Neural cell (in vitro differentiated cells): Measurements from ENCODE around the gene BTBD9. TPM values are rescaled to one million over a fixed set of nuclear protein-coding genes. Genes with fewer than 3 reads are reported as not detected.

Source experiments
- H2AFZ ChIP-seq: fragments of 200-600, 300-800 bp; sonication (generic), shearing (Covaris generic); 2 replicates; pipeline ENCODE4 v1.6.0; 2014; ENCODE audit warnings: low read depth, mild to moderate bottlenecking, antibody characterized with exemption, low read length, moderate library complexity
- H3F3A ChIP-seq: fragments of 200-600 bp; shearing (Covaris generic); 2 replicates; pipeline ENCODE4 v1.6.1; 2016; ENCODE audit warnings: mild to moderate bottlenecking, moderate library complexity, mixed read lengths, antibody characterized with exemption, low read length; ENCODE audit not compliant: insufficient read depth, poor library complexity, severe bottlenecking
- H3K27ac ChIP-seq: fragments of 200-600, 300-800 bp; sonication (generic), shearing (Covaris generic); 2 replicates; pipeline ENCODE4 v1.5.1; 2014; ENCODE audit warnings: mild to moderate bottlenecking, low read length, moderate library complexity
- H3K27me3 ChIP-seq: fragments of 300-800, 200-600 bp; sonication (generic), shearing (Covaris generic); 2 replicates; pipeline ENCODE4 v1.6.0; 2014; ENCODE audit warnings: mild to moderate bottlenecking, low read depth, low read length, moderate library complexity; ENCODE audit not compliant: insufficient read depth
- H3K36me3 ChIP-seq: fragments of 300-800, 200-600 bp; sonication (generic), shearing (Covaris generic); 2 replicates; pipeline ENCODE4 v1.5.1; 2014; ENCODE audit warnings: mild to moderate bottlenecking, antibody characterized with exemption, low read length, moderate library complexity; ENCODE audit not compliant: insufficient read depth
- H3K4me2 ChIP-seq: fragments of 300-800, 200-600 bp; sonication (generic), shearing (Covaris generic); 2 replicates; pipeline ENCODE4 v1.6.0; 2014; ENCODE audit warnings: mild to moderate bottlenecking, low read length
- H3K4me3 ChIP-seq: fragments of 300-800, 200-600 bp; sonication (generic), shearing (Covaris generic); 2 replicates; pipeline ENCODE4 v1.5.1; 2014; ENCODE audit warnings: mild to moderate bottlenecking, low read length, moderate library complexity
- H3K79me2 ChIP-seq: fragments of 200-600 bp; shearing (Covaris generic); replicated peaks from 2 replicates; pipeline ENCODE4 v1.6.0; 2014; ENCODE audit warnings: mild to moderate bottlenecking, low read length, moderate library complexity; ENCODE audit not compliant: insufficient read depth
- H3K9ac ChIP-seq: fragments of 300-800, 200-600 bp; sonication (generic), shearing (Covaris generic); 2 replicates; pipeline ENCODE4 v1.6.1; 2016; ENCODE audit warnings: mild to moderate bottlenecking, low read length, mixed read lengths
- H3K9me2 ChIP-seq: fragments of 200-600 bp; shearing (Covaris generic); 2 replicates; pipeline ENCODE4 v1.6.1; 2016; ENCODE audit warnings: mild to moderate bottlenecking, low read length, mixed read lengths; ENCODE audit not compliant: insufficient read depth
- H3K9me3 ChIP-seq: fragments of 200-600, 300-800 bp; sonication (generic), shearing (Covaris generic); 2 replicates; pipeline ENCODE4 v1.6.1; 2016; ENCODE audit warnings: mild to moderate bottlenecking, mixed run types, low read length, moderate library complexity, mixed read lengths
- H4K20me1 ChIP-seq: fragments of 200-600 bp; shearing (Covaris generic); 2 replicates; pipeline ENCODE4 v1.6.1; 2016; ENCODE audit warnings: mild to moderate bottlenecking, mixed run types; ENCODE audit not compliant: insufficient read depth
- EP300 ChIP-seq: fragments of 450-650 bp; conservative IDR thresholded peaks from 2 replicates; pipeline ENCODE4 v1.6.1; 2014; ENCODE audit warnings: antibody characterized with exemption, mild to moderate bottlenecking, moderate library complexity; ENCODE audit not compliant: poor library complexity, severe bottlenecking
- EZH2 ChIP-seq: fragments of 200-600, 300-800 bp; shearing (Covaris generic), sonication (generic); IDR thresholded peaks from 2 replicates; pipeline ENCODE4 v1.6.1; 2014; ENCODE audit warnings: antibody characterized with exemption, low read length, borderline replicate concordance, mild to moderate bottlenecking; ENCODE audit not compliant: insufficient read depth, poor library complexity, severe bottlenecking
- MXI1 ChIP-seq: fragments of 450-650 bp; conservative IDR thresholded peaks from 2 replicates; pipeline ENCODE4 v1.6.1; 2014; ENCODE audit warnings: antibody characterized with exemption, mild to moderate bottlenecking; ENCODE audit not compliant: poor library complexity, severe bottlenecking
- POLR2AphosphoS5 ChIP-seq: IDR thresholded peaks from 2 replicates; pipeline ENCODE4 v1.6.1; 2012
- RAD21 ChIP-seq: fragments of 450-650 bp; conservative IDR thresholded peaks from 2 replicates; pipeline ENCODE4 v1.6.1; 2014; ENCODE audit warnings: antibody characterized with exemption, mild to moderate bottlenecking, moderate library complexity
- SMC3 ChIP-seq: fragments of 450-650 bp; conservative IDR thresholded peaks from 2 replicates; pipeline ENCODE4 v1.6.1; 2014; ENCODE audit warnings: antibody characterized with exemption, mild to moderate bottlenecking, moderate library complexity; ENCODE audit not compliant: poor library complexity
- TAF1 ChIP-seq: IDR thresholded peaks from 2 replicates; pipeline ENCODE4 v1.6.1; 2012; ENCODE audit warnings: low read depth
- polyA plus RNA-seq: library from polyadenylated mRNA; depleted of rRNA; stranded (reverse); fragments of >200 nt; gene quantifications from 2 replicates; pipeline ENCODE4 v1.2.3, GENCODE V29; 2014
- TF ChIP-seq, protein P1 (sequence below): fragments of 450-650 bp; IDR thresholded peaks from 2 replicates; pipeline ENCODE4 v1.5.1; 2014; ENCODE audit warnings: antibody characterized with exemption, mild to moderate bottlenecking, moderate library complexity; ENCODE audit not compliant: poor library complexity, severe bottlenecking
- TF ChIP-seq, protein P2 (sequence below): IDR thresholded peaks from 2 replicates; pipeline ENCODE4 v1.6.1; 2012; ENCODE audit warnings: borderline replicate concordance

Gene BTBD9
- polyA plus RNA-seq, 1 donor from 2014 or later, result 6.2 TPM

DNA sequence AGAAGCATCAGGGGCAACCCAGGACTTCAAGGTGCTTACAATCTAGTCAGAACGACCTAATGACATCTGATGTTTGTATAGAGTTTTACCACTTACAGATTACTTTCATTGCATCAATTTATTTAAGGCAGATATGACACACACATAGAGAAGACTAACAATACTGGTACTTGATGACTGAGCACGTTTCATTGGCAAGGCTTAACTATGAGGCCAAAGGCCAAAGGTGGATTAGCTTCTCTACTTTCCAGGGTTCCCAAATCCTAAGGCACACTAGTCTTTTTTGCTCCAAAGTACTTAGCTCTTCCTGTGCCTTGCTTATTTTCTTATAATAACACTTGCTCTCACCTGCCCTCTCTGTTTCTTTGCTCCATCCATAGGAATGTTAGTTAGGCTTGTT, 414.0 kb downstream of the BTBD9 start:
- H3K79me2 ChIP-seq, result no peaks in the 10 kb centered on the region
- H3F3A ChIP-seq, result no peaks in the 10 kb centered on the region
- H3K27me3 ChIP-seq, result no peaks in the 10 kb centered on the region
- H3K27ac ChIP-seq, result no peak overlapping the region
- no peaks in the 10 kb centered on the region for H3K9me3 ChIP-seq
- no peak overlapping the region for H2AFZ ChIP-seq
- no peak overlapping the region for H3K4me3 ChIP-seq
- TF ChIP-seq TAF1, result no peak
- no peak for TF ChIP-seq EZH2
- TF ChIP-seq, protein P1, sequence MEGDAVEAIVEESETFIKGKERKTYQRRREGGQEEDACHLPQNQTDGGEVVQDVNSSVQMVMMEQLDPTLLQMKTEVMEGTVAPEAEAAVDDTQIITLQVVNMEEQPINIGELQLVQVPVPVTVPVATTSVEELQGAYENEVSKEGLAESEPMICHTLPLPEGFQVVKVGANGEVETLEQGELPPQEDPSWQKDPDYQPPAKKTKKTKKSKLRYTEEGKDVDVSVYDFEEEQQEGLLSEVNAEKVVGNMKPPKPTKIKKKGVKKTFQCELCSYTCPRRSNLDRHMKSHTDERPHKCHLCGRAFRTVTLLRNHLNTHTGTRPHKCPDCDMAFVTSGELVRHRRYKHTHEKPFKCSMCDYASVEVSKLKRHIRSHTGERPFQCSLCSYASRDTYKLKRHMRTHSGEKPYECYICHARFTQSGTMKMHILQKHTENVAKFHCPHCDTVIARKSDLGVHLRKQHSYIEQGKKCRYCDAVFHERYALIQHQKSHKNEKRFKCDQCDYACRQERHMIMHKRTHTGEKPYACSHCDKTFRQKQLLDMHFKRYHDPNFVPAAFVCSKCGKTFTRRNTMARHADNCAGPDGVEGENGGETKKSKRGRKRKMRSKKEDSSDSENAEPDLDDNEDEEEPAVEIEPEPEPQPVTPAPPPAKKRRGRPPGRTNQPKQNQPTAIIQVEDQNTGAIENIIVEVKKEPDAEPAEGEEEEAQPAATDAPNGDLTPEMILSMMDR, result no peak
- TF ChIP-seq MXI1, result no peak
- TF ChIP-seq POLR2AphosphoS5, result no peak
- TF ChIP-seq, protein P2, sequence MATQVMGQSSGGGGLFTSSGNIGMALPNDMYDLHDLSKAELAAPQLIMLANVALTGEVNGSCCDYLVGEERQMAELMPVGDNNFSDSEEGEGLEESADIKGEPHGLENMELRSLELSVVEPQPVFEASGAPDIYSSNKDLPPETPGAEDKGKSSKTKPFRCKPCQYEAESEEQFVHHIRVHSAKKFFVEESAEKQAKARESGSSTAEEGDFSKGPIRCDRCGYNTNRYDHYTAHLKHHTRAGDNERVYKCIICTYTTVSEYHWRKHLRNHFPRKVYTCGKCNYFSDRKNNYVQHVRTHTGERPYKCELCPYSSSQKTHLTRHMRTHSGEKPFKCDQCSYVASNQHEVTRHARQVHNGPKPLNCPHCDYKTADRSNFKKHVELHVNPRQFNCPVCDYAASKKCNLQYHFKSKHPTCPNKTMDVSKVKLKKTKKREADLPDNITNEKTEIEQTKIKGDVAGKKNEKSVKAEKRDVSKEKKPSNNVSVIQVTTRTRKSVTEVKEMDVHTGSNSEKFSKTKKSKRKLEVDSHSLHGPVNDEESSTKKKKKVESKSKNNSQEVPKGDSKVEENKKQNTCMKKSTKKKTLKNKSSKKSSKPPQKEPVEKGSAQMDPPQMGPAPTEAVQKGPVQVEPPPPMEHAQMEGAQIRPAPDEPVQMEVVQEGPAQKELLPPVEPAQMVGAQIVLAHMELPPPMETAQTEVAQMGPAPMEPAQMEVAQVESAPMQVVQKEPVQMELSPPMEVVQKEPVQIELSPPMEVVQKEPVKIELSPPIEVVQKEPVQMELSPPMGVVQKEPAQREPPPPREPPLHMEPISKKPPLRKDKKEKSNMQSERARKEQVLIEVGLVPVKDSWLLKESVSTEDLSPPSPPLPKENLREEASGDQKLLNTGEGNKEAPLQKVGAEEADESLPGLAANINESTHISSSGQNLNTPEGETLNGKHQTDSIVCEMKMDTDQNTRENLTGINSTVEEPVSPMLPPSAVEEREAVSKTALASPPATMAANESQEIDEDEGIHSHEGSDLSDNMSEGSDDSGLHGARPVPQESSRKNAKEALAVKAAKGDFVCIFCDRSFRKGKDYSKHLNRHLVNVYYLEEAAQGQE, result no peak
- no peak for TF ChIP-seq RAD21
- TF ChIP-seq SMC3, result no peak
- no peak for TF ChIP-seq EP300
- H3K36me3 ChIP-seq, result no peaks in the 10 kb centered on the region
- H3K9me2 ChIP-seq, result no peaks in the 10 kb centered on the region
- H3K4me2 ChIP-seq, result no peak overlapping the region
- no peak overlapping the region for H3K9ac ChIP-seq
- no peaks in the 10 kb centered on the region for H4K20me1 ChIP-seq

DNA sequence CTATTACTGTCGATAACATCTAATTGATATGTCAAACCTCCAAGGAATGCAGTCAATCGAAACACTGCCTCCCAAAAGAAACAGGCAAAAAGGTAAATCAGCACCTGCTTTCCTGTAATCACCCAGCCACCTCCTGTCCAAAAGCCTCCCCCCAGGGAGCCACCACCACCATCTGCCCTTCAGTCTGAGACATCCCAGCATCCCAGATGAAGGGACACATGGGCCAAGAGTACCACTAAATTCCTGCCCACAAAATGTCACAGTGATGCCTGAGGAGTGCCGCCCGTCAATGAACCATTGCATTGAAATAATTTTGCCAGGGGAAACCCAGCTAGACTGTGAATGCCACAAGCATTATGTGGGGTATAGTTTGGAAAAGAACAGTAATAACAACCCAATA, 418.5 kb downstream of the BTBD9 start:
- H4K20me1 ChIP-seq, result no peaks in the 10 kb centered on the region
- no peak overlapping the region for H3K4me3 ChIP-seq
- H3F3A ChIP-seq, result no peaks in the 10 kb centered on the region
- no peaks in the 10 kb centered on the region for H3K36me3 ChIP-seq
- no peaks in the 10 kb centered on the region for H3K9me3 ChIP-seq
- no peak overlapping the region for H3K4me2 ChIP-seq
- H3K27me3 ChIP-seq, result no peaks in the 10 kb centered on the region
- TF ChIP-seq EZH2 (no peak), TAF1 (no peak), SMC3 (no peak), EP300 (no peak), POLR2AphosphoS5 (no peak), RAD21 (no peak), MXI1 (no peak)
- TF ChIP-seq, protein P2, result no peak
- TF ChIP-seq, protein P1, result no peak
- no peak overlapping the region for H3K27ac ChIP-seq
- H2AFZ ChIP-seq, result no peak overlapping the region
- no peaks in the 10 kb centered on the region for H3K9me2 ChIP-seq
- no peak overlapping the region for H3K9ac ChIP-seq
- H3K79me2 ChIP-seq, result no peaks in the 10 kb centered on the region
